ENCODE results near the gene TMEM151B.

- TF ChIP-seq, protein P1, sequence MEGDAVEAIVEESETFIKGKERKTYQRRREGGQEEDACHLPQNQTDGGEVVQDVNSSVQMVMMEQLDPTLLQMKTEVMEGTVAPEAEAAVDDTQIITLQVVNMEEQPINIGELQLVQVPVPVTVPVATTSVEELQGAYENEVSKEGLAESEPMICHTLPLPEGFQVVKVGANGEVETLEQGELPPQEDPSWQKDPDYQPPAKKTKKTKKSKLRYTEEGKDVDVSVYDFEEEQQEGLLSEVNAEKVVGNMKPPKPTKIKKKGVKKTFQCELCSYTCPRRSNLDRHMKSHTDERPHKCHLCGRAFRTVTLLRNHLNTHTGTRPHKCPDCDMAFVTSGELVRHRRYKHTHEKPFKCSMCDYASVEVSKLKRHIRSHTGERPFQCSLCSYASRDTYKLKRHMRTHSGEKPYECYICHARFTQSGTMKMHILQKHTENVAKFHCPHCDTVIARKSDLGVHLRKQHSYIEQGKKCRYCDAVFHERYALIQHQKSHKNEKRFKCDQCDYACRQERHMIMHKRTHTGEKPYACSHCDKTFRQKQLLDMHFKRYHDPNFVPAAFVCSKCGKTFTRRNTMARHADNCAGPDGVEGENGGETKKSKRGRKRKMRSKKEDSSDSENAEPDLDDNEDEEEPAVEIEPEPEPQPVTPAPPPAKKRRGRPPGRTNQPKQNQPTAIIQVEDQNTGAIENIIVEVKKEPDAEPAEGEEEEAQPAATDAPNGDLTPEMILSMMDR (IDR thresholded peaks at IDR 0.05): no peak
- TF ChIP-seq POLR2A (IDR thresholded peaks at IDR 0.05): no peak
Observed at GRCh38 chr6:44335631-44336030, 65.4 kb downstream of the TMEM151B start.
